ENCODE data around the gene USP22. TPM values are rescaled to one million over a fixed set of nuclear protein-coding genes. Genes with fewer than 3 reads are reported as not detected.
A peak's percentile ranks its signal among the peaks of the same experiment; 100 is the strongest.

The USP22 gene
- total and polyA plus RNA-seq, 2 of the 13 experiments (the other 11 are each of a cell fraction or from before 2014, with no cell fraction given) = 98.0 to 130 TPM

DNA sequence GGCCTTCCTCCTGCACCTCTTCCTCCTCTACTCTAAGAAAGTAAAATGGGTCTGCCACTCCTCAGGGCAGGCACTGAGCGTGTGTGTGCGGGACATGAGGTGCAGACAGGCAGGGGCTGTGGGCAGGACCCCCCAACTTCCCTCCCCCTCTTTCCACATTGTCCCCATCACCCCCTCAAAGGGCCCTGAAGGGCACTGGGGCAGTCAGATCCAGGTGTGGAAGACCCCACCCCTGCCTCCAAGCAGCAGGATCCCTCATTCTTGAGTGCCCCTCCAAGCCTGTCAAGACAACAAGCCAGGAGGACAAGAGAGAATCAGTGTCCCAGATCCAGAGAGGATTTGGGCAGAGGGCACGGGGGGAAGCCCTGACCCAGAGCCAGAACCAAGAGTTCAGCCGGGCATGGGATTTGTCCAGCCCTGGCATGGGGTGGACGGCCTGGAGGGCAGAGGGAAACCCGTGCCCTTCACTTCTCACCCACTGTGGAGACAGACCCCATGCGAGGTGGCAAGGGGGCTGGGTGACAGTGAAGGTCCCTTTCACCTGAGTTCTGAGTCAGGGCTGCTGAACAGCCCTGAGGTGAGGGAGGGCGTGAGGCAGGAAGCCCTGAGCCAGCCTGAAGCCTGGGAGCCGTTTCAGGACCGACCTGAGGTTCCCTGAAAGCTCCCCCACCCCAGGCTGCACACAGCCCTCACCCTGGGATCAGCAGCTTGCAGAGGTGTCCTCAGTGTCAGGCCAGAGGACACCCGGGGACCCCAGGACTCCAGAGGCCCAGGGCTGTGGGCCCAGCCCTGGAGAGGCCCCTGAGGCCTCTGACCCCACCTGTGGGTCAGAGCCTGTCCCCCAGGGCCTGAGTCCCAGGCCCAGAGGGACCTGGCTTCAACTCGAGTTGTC is 45.8 kb downstream of the USP22 start:
- Histone ChIP-seq H3K79me2 (ENCODE audit: insufficient read depth, low read length) (no peaks in the 10 kb centered on the region), H3K4me3 (replicated peaks in 1 of 3; ENCODE audit: insufficient read depth in 1 of 3, low read depth in 2 of 3, low read length in 3 of 3) (no peak overlapping the region), H3K36me3 (replicated peaks in 1 of 2; ENCODE audit: control insufficient read depth in 1 of 2, insufficient read depth in 2 of 2, low read length in 2 of 2) (peaks cover 4 to 19% of the 10 kb centered on the region in 2 experiments; a peak in 3 of 5 replicates), H3K27ac (ENCODE audit: extremely low read length, insufficient read depth, low read length) (no peak overlapping the region), H3K4me1 (ENCODE audit: insufficient read depth, low read length) (peaks cover 26% of the 10 kb centered on the region), H2AFZ (ENCODE audit: low read length) (no peak overlapping the region), H4K20me1 (ENCODE audit: insufficient read depth, low read length) (peaks cover 29% of the 10 kb centered on the region), H3K9me3 (ENCODE audit: low read length) (no peaks in the 10 kb centered on the region), H3K27me3 (ENCODE audit: control insufficient read depth in 1 of 2, insufficient read depth in 2 of 2, low read length in 2 of 2) (no peaks in the 10 kb centered on the region), H3K9ac (ENCODE audit: insufficient read depth, low read depth, low read length) (no peak overlapping the region), H3K4me2 (ENCODE audit: low read depth, low read length) (no peak overlapping the region)
- BruUV-seq (replicated peaks) = no TSS peak
- no peak for DNase-seq (ENCODE audit: low spot score)
- peak; percentile 8 for ATAC-seq
- intact Hi-C loops (cut with micrococcal nuclease; ENCODE audit: unreplicated experiment) (no loop called here), in situ Hi-C loops (cut with HindIII; ENCODE audit: extremely low pct_ligation_motif_present, low pct_unique_long_range_greater_than_20kb) (no loop called here)
- no peak for FAIRE-seq
- WGBS (ENCODE audit: low lambda C conversion rate) = 90% methylated on average over 6 of the region's 12 CpGs
- TF ChIP-seq SNRNP70 (IDR thresholded peaks at IDR 0.05; ENCODE audit: low read depth, low read length) = no peak
- TF ChIP-seq HMGA1 (CRISPR knock-in tag; conservative IDR thresholded peaks at IDR 0.05) = no peak
- no peak for TF ChIP-seq PHF5A (CRISPR knock-in tag; IDR thresholded peaks at IDR 0.05; ENCODE audit: low read depth, unreplicated experiment)
- no peak for TF ChIP-seq SOX6 (IDR thresholded peaks at IDR 0.05)
- TF ChIP-seq SOX6 (CRISPR knock-in tag; IDR thresholded peaks at IDR 0.05) = no peak
- TF ChIP-seq POLR2A (IDR thresholded peaks at IDR 0.05; ENCODE audit: insufficient read depth in 1 of 2, low read depth in 2 of 2, low read length in 2 of 2) = peak in 1 of 2 experiments; percentile 47; a peak in 1 of 4 replicates
- TF ChIP-seq AGO2 (optimal IDR thresholded peaks at IDR 0.05; ENCODE audit: low read depth, low read length) = peak; percentile 87
- TF ChIP-seq RBM22 (optimal IDR thresholded peaks at IDR 0.05; ENCODE audit: low read length) = peak; percentile 2
- TF ChIP-seq U2AF2 (IDR thresholded peaks at IDR 0.05; ENCODE audit: low read depth, low read length) = no peak
- ChIA-PET CTCF (ENCODE audit: low intra/inter-chr PET ratio, low total read pairs) (no interaction called here), POLR2A (no interaction called here)
